ENCODE results near the gene CRAT.

DNA sequence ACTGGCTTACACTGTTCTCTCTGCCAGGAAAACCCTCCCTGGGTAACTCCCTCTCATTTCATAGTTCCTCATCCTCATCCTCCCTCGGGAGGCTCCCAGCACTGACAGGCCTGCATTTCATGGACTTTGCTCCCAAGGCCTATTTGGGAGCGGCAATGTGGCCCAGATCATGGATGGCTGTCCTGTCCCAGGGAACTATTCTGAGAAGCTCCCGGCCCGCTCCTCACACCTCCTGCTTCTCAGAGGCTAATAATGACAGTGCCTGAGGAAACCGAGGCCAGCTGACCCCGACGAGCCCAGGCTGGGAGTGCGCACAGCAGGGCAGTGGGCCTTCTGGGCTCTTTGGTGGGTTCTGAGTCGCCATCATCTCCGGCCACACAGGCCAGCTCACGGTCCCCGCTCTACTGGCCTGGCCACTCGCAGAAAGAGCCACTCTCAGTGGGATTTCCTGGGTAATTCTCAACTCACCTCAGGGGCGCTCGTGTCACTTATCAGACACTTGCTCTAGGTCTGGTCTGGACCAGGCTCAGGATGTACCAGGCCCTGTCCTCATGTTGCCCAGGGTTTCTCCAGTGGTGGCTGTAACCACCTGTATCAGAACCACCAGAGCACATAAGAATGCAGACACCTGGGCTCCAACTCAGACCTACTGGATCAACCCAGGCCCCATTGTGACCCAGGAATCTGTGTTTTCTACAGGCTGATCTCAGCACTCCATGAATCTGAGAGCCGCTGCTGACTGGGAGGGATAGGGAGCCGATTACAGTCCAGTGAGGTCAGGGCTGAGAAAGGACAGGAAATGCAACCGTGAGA is 31.7 kb downstream of the CRAT start:
- TF ChIP-seq CTCF (IDR thresholded peaks at IDR 0.05) (no peak), POLR2AphosphoS5 (IDR thresholded peaks at IDR 0.05; ENCODE audit: low read depth, low read length) (no peak)
